H1 (cell line): ENCODE measurements around the gene TBC1D10A. TPM values are rescaled to one million over a fixed set of nuclear protein-coding genes. Genes with fewer than 3 reads are reported as not detected.

Experiments
- CTBP2 ChIP-seq: IDR thresholded peaks from 2 replicates; pipeline ENCODE4 v1.7.0; 2011; ENCODE audit warnings: borderline replicate concordance, mild to moderate bottlenecking, moderate library complexity, mixed read lengths, low read length; ENCODE audit not compliant: insufficient read depth, insufficient read length
- GTF2F1 ChIP-seq: IDR thresholded peaks from 2 replicates; pipeline ENCODE4 v1.6.1; 2012; ENCODE audit warnings: low read depth, low read length, improper control_type of control experiment, borderline replicate concordance
- MAFK ChIP-seq: IDR thresholded peaks from 2 replicates; pipeline ENCODE4 v1.6.1; 2012; ENCODE audit warnings: low read depth, mild to moderate bottlenecking, improper control_type of control experiment, low read length
- PHF8 ChIP-seq: fragments of 200-600 bp; sonication (generic); conservative IDR thresholded peaks from 2 replicates; pipeline ENCODE4 v1.7.1; 2012; ENCODE audit warnings: low read depth, mild to moderate bottlenecking, inconsistent platforms, low read length, moderate library complexity
- POLR2AphosphoS5 ChIP-seq: IDR thresholded peaks from 2 replicates; pipeline ENCODE4 v1.6.1; 2011; ENCODE audit warnings: low read depth, low read length
- RBBP5 ChIP-seq: IDR thresholded peaks from 2 replicates; pipeline ENCODE4 v1.7.1; 2012; ENCODE audit warnings: low read depth, mild to moderate bottlenecking, inconsistent platforms, low read length, moderate library complexity, borderline replicate concordance
- RNF2 ChIP-seq: fragments of 200-900, 300-1000 bp; sonication (generic); IDR thresholded peaks from 2 replicates; pipeline ENCODE4 v1.7.1; 2016; ENCODE audit warnings: borderline replicate concordance, low read depth, mild to moderate bottlenecking, antibody characterized with exemption, low read length; ENCODE audit not compliant: poor library complexity, severe bottlenecking; ENCODE audit errors: missing control alignments
- polyA plus RNA-seq, 7 experiments: library from polyadenylated mRNA; depleted of rRNA in 3 of 7; stranded (reverse) in 5 of 7; unstranded in 2 of 7; fragments of >200 nt in 5 of 7; fragments of 200-250 nt in 2 of 7; gene quantifications; 1 replicate in 5 of 7; 2 replicates in 1 of 7; 4 replicates in 1 of 7; pipeline versions ENCODE4 v1.2.1 to v1.2.3, GENCODE V29; 2011 to 2013; ENCODE audit warnings: missing spikeins in 2 of 7, mixed read lengths in 2 of 7
- total RNA-seq: library from RNA; stranded (reverse); fragmentation: NEBNext Ultra II Directional; extraction: Animal tissue kit (Norgen Biotek cat#: 25700); gene quantifications from 2 replicates; pipeline ENCODE4 v1.2.1, GENCODE V29; 2021
- TF ChIP-seq, protein P1 (sequence below): fragments of 300-600 bp; sonication (generic); IDR thresholded peaks from 2 replicates; pipeline ENCODE4 v1.7.1; 2012; ENCODE audit warnings: low read length, moderate library complexity, mild to moderate bottlenecking, inconsistent platforms; ENCODE audit not compliant: insufficient replicate concordance
- TF ChIP-seq, protein P2 (sequence below): IDR thresholded peaks from 2 replicates; pipeline ENCODE4 v1.6.1; 2012; ENCODE audit warnings: low read length, inconsistent platforms

The TBC1D10A gene
- total and polyA plus RNA-seq, 2 of the 8 experiments (the other 6 are each of a cell fraction or from before 2014, with no cell fraction given), result 5.4 to 7.0 TPM

DNA sequence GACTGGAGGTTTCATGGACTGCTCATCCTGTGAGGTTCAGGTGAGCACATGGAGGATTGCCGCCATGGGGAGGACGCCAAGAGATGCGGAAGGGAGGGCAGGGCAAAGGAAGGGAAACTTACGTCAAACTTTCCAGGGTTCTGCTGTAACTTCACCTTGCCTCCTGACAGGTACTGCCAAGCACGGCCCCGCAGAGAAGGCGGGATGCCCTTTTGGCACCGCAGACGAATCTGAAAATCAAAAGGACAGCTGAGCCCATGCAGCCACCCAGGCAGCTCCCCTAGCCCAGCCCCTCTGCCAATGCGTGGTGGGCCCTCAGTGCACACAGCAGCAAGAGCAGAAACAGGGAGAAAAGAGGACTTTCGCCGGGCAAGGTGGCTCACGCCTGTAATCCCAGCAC, 27.4 kb downstream of the TBC1D10A start (continued):
- TF ChIP-seq, protein P1, sequence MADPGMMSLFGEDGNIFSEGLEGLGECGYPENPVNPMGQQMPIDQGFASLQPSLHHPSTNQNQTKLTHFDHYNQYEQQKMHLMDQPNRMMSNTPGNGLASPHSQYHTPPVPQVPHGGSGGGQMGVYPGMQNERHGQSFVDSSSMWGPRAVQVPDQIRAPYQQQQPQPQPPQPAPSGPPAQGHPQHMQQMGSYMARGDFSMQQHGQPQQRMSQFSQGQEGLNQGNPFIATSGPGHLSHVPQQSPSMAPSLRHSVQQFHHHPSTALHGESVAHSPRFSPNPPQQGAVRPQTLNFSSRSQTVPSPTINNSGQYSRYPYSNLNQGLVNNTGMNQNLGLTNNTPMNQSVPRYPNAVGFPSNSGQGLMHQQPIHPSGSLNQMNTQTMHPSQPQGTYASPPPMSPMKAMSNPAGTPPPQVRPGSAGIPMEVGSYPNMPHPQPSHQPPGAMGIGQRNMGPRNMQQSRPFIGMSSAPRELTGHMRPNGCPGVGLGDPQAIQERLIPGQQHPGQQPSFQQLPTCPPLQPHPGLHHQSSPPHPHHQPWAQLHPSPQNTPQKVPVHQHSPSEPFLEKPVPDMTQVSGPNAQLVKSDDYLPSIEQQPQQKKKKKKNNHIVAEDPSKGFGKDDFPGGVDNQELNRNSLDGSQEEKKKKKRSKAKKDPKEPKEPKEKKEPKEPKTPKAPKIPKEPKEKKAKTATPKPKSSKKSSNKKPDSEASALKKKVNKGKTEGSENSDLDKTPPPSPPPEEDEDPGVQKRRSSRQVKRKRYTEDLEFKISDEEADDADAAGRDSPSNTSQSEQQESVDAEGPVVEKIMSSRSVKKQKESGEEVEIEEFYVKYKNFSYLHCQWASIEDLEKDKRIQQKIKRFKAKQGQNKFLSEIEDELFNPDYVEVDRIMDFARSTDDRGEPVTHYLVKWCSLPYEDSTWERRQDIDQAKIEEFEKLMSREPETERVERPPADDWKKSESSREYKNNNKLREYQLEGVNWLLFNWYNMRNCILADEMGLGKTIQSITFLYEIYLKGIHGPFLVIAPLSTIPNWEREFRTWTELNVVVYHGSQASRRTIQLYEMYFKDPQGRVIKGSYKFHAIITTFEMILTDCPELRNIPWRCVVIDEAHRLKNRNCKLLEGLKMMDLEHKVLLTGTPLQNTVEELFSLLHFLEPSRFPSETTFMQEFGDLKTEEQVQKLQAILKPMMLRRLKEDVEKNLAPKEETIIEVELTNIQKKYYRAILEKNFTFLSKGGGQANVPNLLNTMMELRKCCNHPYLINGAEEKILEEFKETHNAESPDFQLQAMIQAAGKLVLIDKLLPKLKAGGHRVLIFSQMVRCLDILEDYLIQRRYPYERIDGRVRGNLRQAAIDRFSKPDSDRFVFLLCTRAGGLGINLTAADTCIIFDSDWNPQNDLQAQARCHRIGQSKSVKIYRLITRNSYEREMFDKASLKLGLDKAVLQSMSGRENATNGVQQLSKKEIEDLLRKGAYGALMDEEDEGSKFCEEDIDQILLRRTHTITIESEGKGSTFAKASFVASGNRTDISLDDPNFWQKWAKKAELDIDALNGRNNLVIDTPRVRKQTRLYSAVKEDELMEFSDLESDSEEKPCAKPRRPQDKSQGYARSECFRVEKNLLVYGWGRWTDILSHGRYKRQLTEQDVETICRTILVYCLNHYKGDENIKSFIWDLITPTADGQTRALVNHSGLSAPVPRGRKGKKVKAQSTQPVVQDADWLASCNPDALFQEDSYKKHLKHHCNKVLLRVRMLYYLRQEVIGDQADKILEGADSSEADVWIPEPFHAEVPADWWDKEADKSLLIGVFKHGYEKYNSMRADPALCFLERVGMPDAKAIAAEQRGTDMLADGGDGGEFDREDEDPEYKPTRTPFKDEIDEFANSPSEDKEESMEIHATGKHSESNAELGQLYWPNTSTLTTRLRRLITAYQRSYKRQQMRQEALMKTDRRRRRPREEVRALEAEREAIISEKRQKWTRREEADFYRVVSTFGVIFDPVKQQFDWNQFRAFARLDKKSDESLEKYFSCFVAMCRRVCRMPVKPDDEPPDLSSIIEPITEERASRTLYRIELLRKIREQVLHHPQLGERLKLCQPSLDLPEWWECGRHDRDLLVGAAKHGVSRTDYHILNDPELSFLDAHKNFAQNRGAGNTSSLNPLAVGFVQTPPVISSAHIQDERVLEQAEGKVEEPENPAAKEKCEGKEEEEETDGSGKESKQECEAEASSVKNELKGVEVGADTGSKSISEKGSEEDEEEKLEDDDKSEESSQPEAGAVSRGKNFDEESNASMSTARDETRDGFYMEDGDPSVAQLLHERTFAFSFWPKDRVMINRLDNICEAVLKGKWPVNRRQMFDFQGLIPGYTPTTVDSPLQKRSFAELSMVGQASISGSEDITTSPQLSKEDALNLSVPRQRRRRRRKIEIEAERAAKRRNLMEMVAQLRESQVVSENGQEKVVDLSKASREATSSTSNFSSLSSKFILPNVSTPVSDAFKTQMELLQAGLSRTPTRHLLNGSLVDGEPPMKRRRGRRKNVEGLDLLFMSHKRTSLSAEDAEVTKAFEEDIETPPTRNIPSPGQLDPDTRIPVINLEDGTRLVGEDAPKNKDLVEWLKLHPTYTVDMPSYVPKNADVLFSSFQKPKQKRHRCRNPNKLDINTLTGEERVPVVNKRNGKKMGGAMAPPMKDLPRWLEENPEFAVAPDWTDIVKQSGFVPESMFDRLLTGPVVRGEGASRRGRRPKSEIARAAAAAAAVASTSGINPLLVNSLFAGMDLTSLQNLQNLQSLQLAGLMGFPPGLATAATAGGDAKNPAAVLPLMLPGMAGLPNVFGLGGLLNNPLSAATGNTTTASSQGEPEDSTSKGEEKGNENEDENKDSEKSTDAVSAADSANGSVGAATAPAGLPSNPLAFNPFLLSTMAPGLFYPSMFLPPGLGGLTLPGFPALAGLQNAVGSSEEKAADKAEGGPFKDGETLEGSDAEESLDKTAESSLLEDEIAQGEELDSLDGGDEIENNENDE, result no peak
- TF ChIP-seq MAFK (no peak), RBBP5 (no peak), PHF8 (no peak), GTF2F1 (no peak), CTBP2 (no peak), RNF2 (no peak), POLR2AphosphoS5 (no peak)
- TF ChIP-seq, protein P2, sequence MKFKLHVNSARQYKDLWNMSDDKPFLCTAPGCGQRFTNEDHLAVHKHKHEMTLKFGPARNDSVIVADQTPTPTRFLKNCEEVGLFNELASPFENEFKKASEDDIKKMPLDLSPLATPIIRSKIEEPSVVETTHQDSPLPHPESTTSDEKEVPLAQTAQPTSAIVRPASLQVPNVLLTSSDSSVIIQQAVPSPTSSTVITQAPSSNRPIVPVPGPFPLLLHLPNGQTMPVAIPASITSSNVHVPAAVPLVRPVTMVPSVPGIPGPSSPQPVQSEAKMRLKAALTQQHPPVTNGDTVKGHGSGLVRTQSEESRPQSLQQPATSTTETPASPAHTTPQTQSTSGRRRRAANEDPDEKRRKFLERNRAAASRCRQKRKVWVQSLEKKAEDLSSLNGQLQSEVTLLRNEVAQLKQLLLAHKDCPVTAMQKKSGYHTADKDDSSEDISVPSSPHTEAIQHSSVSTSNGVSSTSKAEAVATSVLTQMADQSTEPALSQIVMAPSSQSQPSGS, result no peak
